Amniotic stem cell (primary cell): ENCODE measurements around the gene MKNK1.
A peak's percentile ranks its signal among the peaks of the same experiment; 100 is the strongest.

ENCODE experiments used
- DNase-seq: peaks from one replicate; lab custom pipeline; 2025; lab: John Stamatoyannopoulos, UW

Gene MKNK1

GRCh38 chr1:46539972-46540371 is 64.1 kb downstream of the MKNK1 start:
- no peak for DNase-seq

GRCh38 chr1:46538147-46538546 is 65.9 kb downstream of the MKNK1 start:
- no peak for DNase-seq

GRCh38 chr1:46537651-46538050 is 66.4 kb downstream of the MKNK1 start:
- DNase-seq = no peak

- no peak for DNase-seq
Measured at GRCh38 chr1:46536527-46536926, 67.5 kb downstream of the MKNK1 start.

- DNase-seq = no peak
Measured at GRCh38 chr1:46535063-46535462, 69.0 kb downstream of the MKNK1 start.

GRCh38 chr1:46533179-46533864 is 70.7 kb downstream of the MKNK1 start:
- DNase-seq = no peak

- DNase-seq = peak; percentile 45
Measured at GRCh38 chr1:46532498-46533178, 71.4 kb downstream of the MKNK1 start.

- no peak for DNase-seq
Measured at GRCh38 chr1:46532095-46532494, 72.0 kb downstream of the MKNK1 start.

- DNase-seq = no peak
Measured at GRCh38 chr1:46530791-46531409, 73.2 kb downstream of the MKNK1 start.

- DNase-seq = no peak
Measured at GRCh38 chr1:46530311-46530710, 73.8 kb downstream of the MKNK1 start.

- no peak for DNase-seq
Measured at GRCh38 chr1:46529031-46529630, 74.9 kb downstream of the MKNK1 start.

- DNase-seq = no peak
Measured at GRCh38 chr1:46528297-46528955, 75.6 kb downstream of the MKNK1 start.

- peak; percentile 67 for DNase-seq
Measured at GRCh38 chr1:46527474-46528296, 76.4 kb downstream of the MKNK1 start.

GRCh38 chr1:46526691-46527291 is 77.3 kb downstream of the MKNK1 start:
- DNase-seq = no peak

GRCh38 chr1:46526013-46526690 is 77.9 kb downstream of the MKNK1 start:
- DNase-seq = no peak

GRCh38 chr1:46525253-46525983 is 78.7 kb downstream of the MKNK1 start:
- no peak for DNase-seq

GRCh38 chr1:46524843-46525242 is 79.2 kb downstream of the MKNK1 start:
- no peak for DNase-seq

- no peak for DNase-seq
Measured at GRCh38 chr1:46523496-46524353, 80.3 kb downstream of the MKNK1 start.

- DNase-seq = no peak
Measured at GRCh38 chr1:46522969-46523320, 81.1 kb downstream of the MKNK1 start.
